Fibroblast of the aortic adventitia (primary cell): ENCODE results near the gene KRTAP9-4. TPM values are rescaled to one million over a fixed set of nuclear protein-coding genes. Genes with fewer than 3 reads are reported as not detected.
"Not testable (repeated sequence)": the region's sequence is repeated elsewhere in the genome, so short reads cannot be mapped to it uniquely, and the experiment has no call there.

Experiments
- DNase-seq: peaks from one replicate; pipeline ENCODE4 v3.0.0-alpha.2; 2010; ENCODE audit warnings: low read depth
- H3K4me3 ChIP-seq: 2 replicates; pipeline ENCODE4 v1.5.1; 2011; ENCODE audit warnings: low read depth, mild to moderate bottlenecking, control low read depth, low read length, moderate library complexity
- total RNA-seq: library from RNA; depleted of rRNA; stranded (reverse); fragments of >200 nt; gene quantifications from 2 replicates; pipeline ENCODE4 v1.2.3, GENCODE V29; 2012; ENCODE audit warnings: low replicate concordance
- TF ChIP-seq, protein P1 (sequence below): IDR thresholded peaks from 2 replicates; pipeline ENCODE4 v1.5.1; 2011; ENCODE audit warnings: mild to moderate bottlenecking, low read length, control low read depth, inconsistent platforms; ENCODE audit not compliant: insufficient read depth

Gene KRTAP9-4
- total RNA-seq, 1 donor, result not detected

DNA sequence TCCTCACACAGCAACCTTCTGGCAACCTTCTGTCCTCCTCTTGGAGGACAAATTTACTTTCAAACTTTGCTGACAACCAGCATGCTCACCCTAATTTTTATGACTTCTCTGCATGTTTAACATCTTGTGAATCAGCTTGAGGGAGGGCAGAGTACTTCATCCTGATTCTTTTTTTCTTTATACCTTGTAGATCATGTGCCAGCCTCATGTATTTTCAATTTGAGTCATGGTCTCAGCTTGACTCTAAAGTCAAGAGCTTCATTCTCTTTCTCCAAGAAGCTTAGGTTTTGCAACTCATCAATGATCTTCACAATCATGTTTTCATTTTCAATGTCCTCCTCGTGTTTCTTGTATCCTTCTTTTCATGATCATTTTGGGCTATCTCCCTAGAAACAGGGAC is 22.4 kb downstream of the KRTAP9-4 start:
- TF ChIP-seq, protein P1, sequence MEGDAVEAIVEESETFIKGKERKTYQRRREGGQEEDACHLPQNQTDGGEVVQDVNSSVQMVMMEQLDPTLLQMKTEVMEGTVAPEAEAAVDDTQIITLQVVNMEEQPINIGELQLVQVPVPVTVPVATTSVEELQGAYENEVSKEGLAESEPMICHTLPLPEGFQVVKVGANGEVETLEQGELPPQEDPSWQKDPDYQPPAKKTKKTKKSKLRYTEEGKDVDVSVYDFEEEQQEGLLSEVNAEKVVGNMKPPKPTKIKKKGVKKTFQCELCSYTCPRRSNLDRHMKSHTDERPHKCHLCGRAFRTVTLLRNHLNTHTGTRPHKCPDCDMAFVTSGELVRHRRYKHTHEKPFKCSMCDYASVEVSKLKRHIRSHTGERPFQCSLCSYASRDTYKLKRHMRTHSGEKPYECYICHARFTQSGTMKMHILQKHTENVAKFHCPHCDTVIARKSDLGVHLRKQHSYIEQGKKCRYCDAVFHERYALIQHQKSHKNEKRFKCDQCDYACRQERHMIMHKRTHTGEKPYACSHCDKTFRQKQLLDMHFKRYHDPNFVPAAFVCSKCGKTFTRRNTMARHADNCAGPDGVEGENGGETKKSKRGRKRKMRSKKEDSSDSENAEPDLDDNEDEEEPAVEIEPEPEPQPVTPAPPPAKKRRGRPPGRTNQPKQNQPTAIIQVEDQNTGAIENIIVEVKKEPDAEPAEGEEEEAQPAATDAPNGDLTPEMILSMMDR, result no peak

DNA sequence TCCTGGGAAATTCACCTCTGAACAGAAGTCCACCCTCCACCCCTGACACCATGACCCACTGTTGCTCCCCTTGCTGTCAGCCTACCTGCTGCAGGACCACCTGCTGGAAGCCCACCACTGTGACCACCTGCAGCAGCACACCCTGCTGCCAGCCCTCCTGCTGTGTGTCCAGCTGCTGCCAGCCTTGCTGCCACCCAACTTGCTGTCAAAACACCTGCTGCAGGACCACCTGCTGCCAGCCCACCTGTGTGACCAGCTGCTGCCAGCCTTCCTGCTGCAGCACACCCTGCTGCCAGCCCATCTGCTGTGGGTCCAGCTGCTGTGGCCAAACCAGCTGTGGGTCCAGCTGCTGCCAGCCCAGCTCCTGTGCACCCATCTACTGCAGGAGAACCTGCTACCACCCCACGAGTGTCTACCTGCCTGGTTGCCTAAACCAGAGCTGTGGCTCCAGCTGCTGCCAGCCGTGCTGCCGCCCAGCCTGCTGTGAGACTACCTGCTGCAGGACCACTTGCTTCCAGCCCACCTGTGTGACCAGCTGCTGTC is 26.2 kb downstream of the KRTAP9-4 start, which contains the start of gene KRTAP9-7:
KRTAP9-7 (plus strand) TSS at position 51 of the 543 bp plus-strand sequence; CDS start at position 51, 0 bp downstream.
- not testable (repeated sequence) for DNase-seq, H3K4me3 ChIP-seq

More for the DNA sequence above, 22.4 kb downstream of the KRTAP9-4 start:
- H3K4me3 ChIP-seq, result no peak overlapping the region
- no peak for DNase-seq

DNA sequence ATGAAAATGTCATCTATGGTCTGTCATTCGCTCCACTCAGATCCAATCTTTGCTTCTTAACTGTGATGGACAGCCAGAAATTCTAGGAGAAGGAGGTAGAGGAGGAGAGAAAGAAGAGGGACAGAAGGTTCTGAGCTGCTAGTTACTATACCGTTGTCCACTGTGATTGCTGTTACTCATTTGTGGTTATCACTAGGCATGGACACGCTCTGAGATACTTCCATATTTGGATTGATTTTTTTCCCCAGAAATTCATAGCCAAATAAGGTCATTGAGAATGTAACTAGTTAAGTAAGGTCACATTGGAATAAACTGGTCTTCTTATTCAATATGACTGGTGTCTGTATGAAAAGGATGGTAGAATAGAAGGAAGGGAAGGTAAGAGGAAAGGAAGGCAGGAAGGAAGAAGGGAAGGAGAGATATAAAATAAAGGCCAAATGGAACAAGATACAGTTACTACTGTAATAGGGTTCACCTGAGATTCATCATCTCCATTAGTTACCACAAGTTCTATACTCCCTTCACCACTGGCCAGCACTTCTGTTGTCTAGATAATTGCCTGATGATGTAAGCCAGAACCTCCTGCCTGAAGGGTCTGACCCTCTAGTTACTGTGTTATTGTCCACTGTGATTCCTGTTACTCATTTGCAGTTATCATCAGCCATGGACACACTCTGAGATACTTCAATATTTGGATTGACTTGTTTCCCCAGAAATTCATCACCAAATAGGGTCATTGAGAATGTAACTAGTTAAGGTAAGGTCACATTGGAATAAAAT is 28.9 kb downstream of the KRTAP9-4 start:
- TF ChIP-seq, protein P1, result no peak
- DNase-seq, result no peak

DNA sequence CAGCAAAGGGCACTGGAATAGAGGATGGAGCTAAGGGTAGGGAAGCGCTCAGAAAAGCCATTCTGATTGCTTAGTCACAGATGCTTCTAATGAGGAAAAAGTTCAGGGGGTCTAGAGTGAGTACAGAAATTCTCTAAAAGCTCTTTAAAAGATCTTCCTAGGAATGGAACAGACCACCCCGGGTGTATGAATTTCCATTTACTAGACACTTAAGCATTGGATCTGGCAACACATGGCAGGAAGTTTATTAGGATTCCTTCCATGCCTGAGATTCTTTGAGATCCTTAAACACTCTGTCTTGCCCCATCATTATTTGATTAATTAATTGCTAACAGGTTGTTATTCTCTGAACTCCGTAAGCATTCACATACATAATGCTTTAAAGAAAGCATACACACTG is 34.6 kb downstream of the KRTAP9-4 start:
- no peak overlapping the region for H3K4me3 ChIP-seq
- TF ChIP-seq, protein P1, result no peak
- DNase-seq, result no peak

More for the DNA sequence above, 28.9 kb downstream of the KRTAP9-4 start:
- H3K4me3 ChIP-seq, result no peak overlapping the region

DNA sequence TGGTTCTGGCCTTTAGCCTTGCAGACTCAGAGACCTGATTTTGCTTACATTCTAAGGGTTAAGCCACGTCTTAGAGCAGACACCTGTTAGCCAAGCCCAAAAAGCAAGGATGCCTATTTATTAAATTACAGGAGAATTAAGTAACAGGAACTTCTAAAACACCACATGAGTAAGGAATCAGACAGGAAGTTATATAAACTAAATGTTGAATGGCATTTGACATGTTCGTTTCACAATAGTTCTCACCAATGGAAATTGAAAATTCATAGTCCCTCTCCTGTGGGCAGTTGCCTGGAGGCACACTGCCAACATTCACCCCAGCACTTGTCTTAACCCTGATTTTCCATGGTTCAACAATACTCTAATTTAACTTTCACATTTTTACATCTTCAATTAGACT is 35.1 kb downstream of the KRTAP9-4 start:
- no peak for DNase-seq
- no peak overlapping the region for H3K4me3 ChIP-seq
- TF ChIP-seq, protein P1, result no peak

DNA sequence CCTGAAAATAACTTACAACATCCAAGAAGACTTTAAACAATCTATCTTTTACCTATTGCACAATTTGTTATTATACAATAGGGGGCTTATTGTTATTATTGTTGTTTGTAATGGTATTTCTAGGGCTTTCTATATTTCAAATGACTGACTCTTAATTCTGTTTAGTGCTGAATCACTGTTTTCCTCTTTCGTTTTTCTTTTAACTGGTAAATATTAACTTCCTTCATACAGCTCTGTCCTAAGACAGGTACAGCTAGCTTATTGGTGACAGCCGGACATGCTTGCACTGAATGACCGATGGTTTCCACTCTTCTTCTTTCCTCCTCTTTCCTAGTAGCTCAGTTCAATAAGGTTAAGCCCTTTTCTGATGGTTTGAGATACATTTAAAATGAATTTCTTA is 37.6 kb downstream of the KRTAP9-4 start:
- no peak for DNase-seq
- no peak overlapping the region for H3K4me3 ChIP-seq
- TF ChIP-seq, protein P1, result no peak

DNA sequence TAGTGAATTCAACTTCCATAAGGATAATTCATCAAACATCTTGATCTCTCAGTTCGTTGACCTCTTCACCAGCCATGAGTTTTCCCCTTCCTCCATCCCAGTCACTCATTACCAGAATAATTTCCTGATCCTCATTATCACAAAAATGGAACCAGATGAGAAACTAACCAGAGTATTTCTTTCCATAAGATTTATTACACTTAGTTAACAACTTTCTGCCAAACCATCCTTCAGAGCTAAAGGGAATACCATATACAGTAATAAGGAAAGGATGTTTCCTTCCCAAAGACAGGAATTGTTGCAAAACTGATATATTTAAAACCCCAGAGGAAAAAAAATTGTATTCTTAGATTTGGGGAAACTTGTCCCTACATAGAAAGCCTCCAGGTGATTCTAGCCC is 44.5 kb downstream of the KRTAP9-4 start:
- no peak for DNase-seq
- TF ChIP-seq, protein P1, result no peak

More for the DNA sequence above, 44.5 kb downstream of the KRTAP9-4 start:
- H3K4me3 ChIP-seq, result no peak overlapping the region
